Fibroblast of mammary gland (primary cell): ENCODE data around the gene ZNF630.
"Not testable (repeated sequence)": the region's sequence is repeated elsewhere in the genome, so short reads cannot be mapped to it uniquely, and the experiment has no call there.

Experiments used
- DNase-seq: peaks from one replicate; pipeline ENCODE4 v3.0.0-alpha.2; 2010; ENCODE audit warnings: low read depth
- H3K4me3 ChIP-seq: 2 replicates; pipeline ENCODE4 v1.5.1; 2011; ENCODE audit warnings: low read depth, mild to moderate bottlenecking, low read length, moderate library complexity; ENCODE audit not compliant: control insufficient read depth
- CTCF ChIP-seq: conservative IDR thresholded peaks from 2 replicates; pipeline ENCODE4 v1.5.1; 2011; ENCODE audit warnings: low read depth, low read length, inconsistent platforms; ENCODE audit not compliant: control insufficient read depth, insufficient read depth

ZNF630 gene

GRCh38 chrX:48028091-48028490, 43.3 kb downstream of the ZNF630 start:
- no peak for TF ChIP-seq CTCF
- no peak for DNase-seq

GRCh38 chrX:48027545-48027944, 43.9 kb downstream of the ZNF630 start:
- not testable (repeated sequence) for DNase-seq

More at GRCh38 chrX:48028091-48028490, 43.3 kb downstream of the ZNF630 start:
- no peak overlapping the region for H3K4me3 ChIP-seq

GRCh38 chrX:48025561-48025960, 45.9 kb downstream of the ZNF630 start:
- peak; percentile 52 for TF ChIP-seq CTCF
- no peak overlapping the region for H3K4me3 ChIP-seq
- DNase-seq, result peak; percentile 70

More at GRCh38 chrX:48027545-48027944, 43.9 kb downstream of the ZNF630 start:
- H3K4me3 ChIP-seq, result not testable (repeated sequence)

GRCh38 chrX:48022738-48023137, 48.7 kb downstream of the ZNF630 start:
- no peak overlapping the region for H3K4me3 ChIP-seq
- peak; percentile 9 for DNase-seq
- TF ChIP-seq CTCF, result no peak

GRCh38 chrX:48022100-48022499, 49.3 kb downstream of the ZNF630 start:
- no peak for TF ChIP-seq CTCF
- DNase-seq, result no peak
- no peak overlapping the region for H3K4me3 ChIP-seq

GRCh38 chrX:48021026-48021900, 50.2 kb downstream of the ZNF630 start:
- no peak for TF ChIP-seq CTCF
- H3K4me3 ChIP-seq, result peak overlapping the region; percentile 62
- peak; percentile 80 for DNase-seq

- not testable (repeated sequence) for DNase-seq, H3K4me3 ChIP-seq
These were observed 51.0 kb downstream of the ZNF630 start for GRCh38 chrX:48020472-48020871.

- DNase-seq, H3K4me3 ChIP-seq: not testable (repeated sequence)
These were observed 51.5 kb downstream of the ZNF630 start for GRCh38 chrX:48019892-48020291.

GRCh38 chrX:48016583-48017310, 54.7 kb downstream of the ZNF630 start:
- not testable (repeated sequence) for H3K4me3 ChIP-seq, DNase-seq

GRCh38 chrX:48009445-48009960, 61.9 kb downstream of the ZNF630 start:
- H3K4me3 ChIP-seq, DNase-seq: not testable (repeated sequence)
